Upper lobe of left lung (tissue), 6 donors: ENCODE results near the gene COL9A2. TPM values are rescaled to one million over a fixed set of nuclear protein-coding genes. Genes with fewer than 3 reads are reported as not detected.

Experiments
- ATAC-seq, 2 donors: fragments of 200-7000 bp; cut with Tn5 transposase; one replicate each; pipeline ENCODE4 v1.9.1; 2022; ENCODE audit warnings: mild to moderate bottlenecking in 2 of 2, moderate library complexity in 2 of 2; ENCODE audit not compliant: low FRiP score in 2 of 2
- DNase-seq, 2 donors: peaks; one replicate each; pipeline ENCODE4 v3.0.0-alpha.2; 2019 to 2020
- H3K27ac ChIP-seq, 4 donors: fragments of 200-600 bp; sonication (generic); one replicate each; pipeline ENCODE4 v1.5.1; 2016 to 2019
- H3K27me3 ChIP-seq, 4 donors: fragments of 200-600 bp; sonication (generic); one replicate each; pipeline ENCODE4 v1.5.1; 2017 to 2019
- H3K36me3 ChIP-seq, 4 donors: fragments of 200-600 bp; sonication (generic); one replicate each; pipeline ENCODE4 v1.5.1; 2016 to 2019
- H3K4me1 ChIP-seq, 4 donors: fragments of 200-600 bp; sonication (generic); one replicate each; pipeline ENCODE4 v1.5.1; 2018 to 2019
- H3K4me3 ChIP-seq, 4 donors: fragments of 200-600 bp; sonication (generic); one replicate each; pipeline ENCODE4 v1.5.1; 2017 to 2019; ENCODE audit warnings: mild to moderate bottlenecking in 2 of 4, moderate library complexity in 1 of 4
- H3K9me3 ChIP-seq, 4 donors: fragments of 200-600 bp; sonication (generic); one replicate each; pipeline ENCODE4 v1.5.1; 2018 to 2019
- EP300 ChIP-seq, 4 donors: sonication (generic); formaldehyde crosslinking; IDR thresholded peaks; one replicate each; pipeline ENCODE4 v1.5.1; 2017; ENCODE audit warnings: antibody characterized with exemption in 4 of 4, control low read depth in 2 of 4
- POLR2A ChIP-seq, 4 donors: fragments of 450-650 bp; IDR thresholded peaks; one replicate each; pipeline ENCODE4 v1.5.1; 2016 to 2017; ENCODE audit warnings: antibody characterized with exemption in 4 of 4, mild to moderate bottlenecking in 2 of 4
- POLR2AphosphoS5 ChIP-seq, 2 donors: sonication (generic); formaldehyde crosslinking; IDR thresholded peaks; one replicate each; pipeline ENCODE4 v1.5.1; 2017; ENCODE audit warnings: antibody characterized with exemption in 2 of 2
- WGBS, 2 donors: methylation state at CpG; one replicate each; pipeline ENCODE4 v1.1.5; 2017 to 2018; 5-methylcytosine and 5-hydroxymethylcytosine counted together
- total RNA-seq, 6 donors: library from RNA; depleted of rRNA in 4 of 6; stranded (reverse); fragments of >200 nt in 4 of 6; gene quantifications; one replicate each; pipeline versions ENCODE4 v1.1.0 to v1.2.1, GENCODE V29; 2016 to 2021
- TF ChIP-seq, protein P1 (sequence below), 6 experiments: fragments of 450-650 bp in 4 of 6; fragments of 200-600 bp in 2 of 6; sonication (generic) in 2 of 6; IDR thresholded peaks; one replicate each; pipeline ENCODE4 v1.5.1; 2016 to 2019; ENCODE audit warnings: antibody characterized with exemption in 6 of 6
- donor health status: DM: no; HTN: no; CAD: no; lungs with moderate emphysema.
- donor health status: DM: no; HTN: yes; CAD: no; lungs with severe emphysema.

Gene COL9A2
- total RNA-seq, result 10 to 100 TPM in 1 of 6 donors, 1 to 10 TPM in 5; 4.2 to 30.4 (median 5.2) TPM

DNA sequence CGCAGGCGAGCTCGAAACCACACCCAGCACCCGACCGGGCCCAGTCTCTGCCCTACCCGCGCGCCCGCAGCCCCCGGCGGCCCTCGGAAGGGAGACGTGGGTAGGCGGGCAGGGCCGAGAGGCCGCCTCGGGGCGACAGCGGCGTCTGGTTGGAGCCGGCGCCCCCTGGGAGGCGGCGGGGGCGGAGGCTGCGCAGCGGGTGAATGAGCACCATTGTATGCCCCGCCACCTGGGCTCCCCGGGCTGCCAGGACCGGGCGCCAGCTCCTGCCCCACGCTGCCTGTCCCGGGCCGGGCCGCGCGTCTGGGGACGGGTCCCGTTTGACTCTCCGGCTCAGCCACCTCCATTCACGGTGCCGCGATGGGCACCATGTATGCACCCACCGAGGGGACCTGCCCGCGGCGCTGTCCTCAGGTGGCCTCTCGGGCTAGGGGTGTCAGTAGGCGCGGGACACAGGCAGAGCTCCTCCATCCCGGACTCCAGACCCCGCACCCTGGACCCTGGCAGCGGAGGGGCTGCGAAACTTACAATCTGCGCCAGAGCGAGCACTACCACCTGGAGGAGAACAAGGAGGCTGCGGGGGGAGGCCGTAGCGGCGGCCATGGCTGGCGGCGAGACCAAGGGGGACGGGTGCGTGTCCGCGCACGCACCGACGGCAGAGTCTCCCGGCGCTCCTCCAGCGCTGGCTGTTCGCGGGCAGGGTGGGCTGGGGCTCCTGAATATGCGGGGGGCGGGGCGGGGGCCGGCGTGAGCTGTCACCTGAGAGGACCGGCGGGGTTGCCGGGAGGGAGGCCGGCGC is at the start of gene COL9A2:
TSS of gene COL9A2 (minus strand) at position 692 of the 799 bp plus-strand sequence. CDS start at position 603, 89 bp downstream.
- H3K4me3 ChIP-seq, result peak within 1 kb of the TSS in 3 of 4 donors; percentile 42 to 54 (median 46)
- no peaks in the 10 kb centered on the region for H3K9me3 ChIP-seq
- TF ChIP-seq POLR2A (IDR thresholded peaks at IDR 0.05), result no peak
- TF ChIP-seq, protein P1, sequence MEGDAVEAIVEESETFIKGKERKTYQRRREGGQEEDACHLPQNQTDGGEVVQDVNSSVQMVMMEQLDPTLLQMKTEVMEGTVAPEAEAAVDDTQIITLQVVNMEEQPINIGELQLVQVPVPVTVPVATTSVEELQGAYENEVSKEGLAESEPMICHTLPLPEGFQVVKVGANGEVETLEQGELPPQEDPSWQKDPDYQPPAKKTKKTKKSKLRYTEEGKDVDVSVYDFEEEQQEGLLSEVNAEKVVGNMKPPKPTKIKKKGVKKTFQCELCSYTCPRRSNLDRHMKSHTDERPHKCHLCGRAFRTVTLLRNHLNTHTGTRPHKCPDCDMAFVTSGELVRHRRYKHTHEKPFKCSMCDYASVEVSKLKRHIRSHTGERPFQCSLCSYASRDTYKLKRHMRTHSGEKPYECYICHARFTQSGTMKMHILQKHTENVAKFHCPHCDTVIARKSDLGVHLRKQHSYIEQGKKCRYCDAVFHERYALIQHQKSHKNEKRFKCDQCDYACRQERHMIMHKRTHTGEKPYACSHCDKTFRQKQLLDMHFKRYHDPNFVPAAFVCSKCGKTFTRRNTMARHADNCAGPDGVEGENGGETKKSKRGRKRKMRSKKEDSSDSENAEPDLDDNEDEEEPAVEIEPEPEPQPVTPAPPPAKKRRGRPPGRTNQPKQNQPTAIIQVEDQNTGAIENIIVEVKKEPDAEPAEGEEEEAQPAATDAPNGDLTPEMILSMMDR (IDR thresholded peaks at IDR 0.05), result no peak
- TF ChIP-seq EP300 (IDR thresholded peaks at IDR 0.05), result no peak
- TF ChIP-seq POLR2AphosphoS5 (IDR thresholded peaks at IDR 0.05), result no peak
- no peaks in the 10 kb centered on the region for H3K36me3 ChIP-seq
- peak in 1 of 2 donors; percentile 90 for DNase-seq
- ATAC-seq, result peak; percentile 19 to 55
- WGBS, 2 donors, result 0 to 2% methylated on average over 5 to 7 of the region's 84 CpGs
- no peak within 1 kb of the TSS for H3K27ac ChIP-seq
- H3K27me3 ChIP-seq, result peaks cover 2 to 22% (median 15%) of the 10 kb centered on the region in 4 donors
- peaks cover 18 to 35% (median 28%) of the 10 kb centered on the region in 4 donors for H3K4me1 ChIP-seq

DNA sequence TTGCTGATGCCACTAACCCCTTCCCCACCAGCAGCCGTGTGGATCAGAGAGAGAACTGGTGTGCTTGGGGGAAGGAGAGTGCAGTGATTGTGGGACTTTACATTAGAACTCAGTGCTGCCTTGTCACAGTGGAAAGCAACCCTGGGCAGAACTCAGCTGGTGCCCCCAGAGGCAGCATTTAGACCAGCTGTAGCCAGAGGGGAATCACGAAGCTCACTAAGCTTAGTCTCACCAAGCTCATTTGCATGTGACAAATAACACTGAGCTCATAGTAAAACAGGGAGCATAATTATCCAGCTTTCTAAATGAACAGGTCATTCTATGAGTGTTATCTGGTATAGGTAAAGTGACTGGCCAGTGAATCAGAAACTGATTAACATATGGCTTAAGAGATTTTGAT is 46.6 kb upstream of the COL9A2 start:
- H3K4me1 ChIP-seq, result no peaks in the 10 kb centered on the region
- TF ChIP-seq POLR2A (IDR thresholded peaks at IDR 0.05), result no peak
- H3K9me3 ChIP-seq, result peaks cover 0 to 4% (median 4%) of the 10 kb centered on the region in 4 donors

DNA sequence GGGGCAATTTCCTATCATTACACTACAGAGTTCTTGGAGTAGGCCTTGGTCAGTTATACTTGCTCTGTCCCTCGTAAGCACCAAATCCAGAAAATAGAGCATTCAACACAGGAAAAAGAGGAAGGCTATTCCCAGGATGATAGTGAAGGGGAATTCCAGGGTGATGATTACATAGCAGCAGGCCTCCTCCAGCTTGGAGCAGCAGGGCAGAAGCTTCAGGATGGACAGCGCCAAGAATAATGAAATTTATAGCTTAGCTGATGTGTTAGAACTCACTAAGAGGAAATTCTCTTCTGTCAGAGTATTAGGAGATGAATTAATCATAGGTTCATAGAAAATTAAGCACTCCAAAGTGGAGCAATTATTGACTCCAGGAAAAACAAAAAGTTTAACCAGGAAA is 45.6 kb upstream of the COL9A2 start:
- H3K36me3 ChIP-seq, result no peaks in the 10 kb centered on the region
- DNase-seq, result no peak
- H3K4me3 ChIP-seq, result no peak overlapping the region
- H3K27ac ChIP-seq, result no peak overlapping the region
- H3K27me3 ChIP-seq, result no peaks in the 10 kb centered on the region
- peaks cover 0 to 5% (median 4%) of the 10 kb centered on the region in 4 donors for H3K9me3 ChIP-seq
- no peaks in the 10 kb centered on the region for H3K4me1 ChIP-seq
- 63 to 69% methylated on average over 2 of the region's 2 CpGs for WGBS, 2 donors
- ATAC-seq, result no peak
- TF ChIP-seq, protein P1 (IDR thresholded peaks at IDR 0.05), result no peak
- TF ChIP-seq POLR2A (IDR thresholded peaks at IDR 0.05) (no peak), EP300 (IDR thresholded peaks at IDR 0.05) (no peak), POLR2AphosphoS5 (IDR thresholded peaks at IDR 0.05) (no peak)

More for the DNA sequence above, 46.6 kb upstream of the COL9A2 start:
- H3K36me3 ChIP-seq, result no peaks in the 10 kb centered on the region
- ATAC-seq (no peak), DNase-seq (no peak)
- H3K27me3 ChIP-seq, result no peaks in the 10 kb centered on the region
- 53 to 61% methylated on average over 2 of the region's 2 CpGs for WGBS, 2 donors
- H3K27ac ChIP-seq, result no peak overlapping the region
- no peak overlapping the region for H3K4me3 ChIP-seq

DNA sequence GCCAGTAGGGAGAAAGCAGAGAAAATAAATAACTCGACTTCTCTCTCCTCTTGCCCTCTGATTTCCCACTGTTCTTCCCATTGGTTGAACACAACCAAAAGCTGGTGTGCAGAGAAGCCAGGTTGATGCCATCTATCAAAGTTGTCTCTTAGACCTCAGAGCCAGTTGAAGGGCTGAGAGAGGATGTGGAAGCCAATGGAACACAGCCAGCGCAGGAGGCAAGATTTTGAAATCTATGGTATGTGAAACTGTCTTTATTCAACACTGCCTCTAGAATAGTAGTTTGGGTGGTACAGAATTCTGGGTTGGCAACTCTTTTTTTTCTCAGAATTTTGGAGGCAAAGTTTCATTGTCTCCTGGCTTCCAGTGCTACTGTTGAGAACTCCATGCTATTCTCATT is 45.1 kb upstream of the COL9A2 start:
- ATAC-seq (no peak), DNase-seq (no peak)
- no peaks in the 10 kb centered on the region for H3K4me1 ChIP-seq
- H3K27ac ChIP-seq, result no peak overlapping the region
- H3K27me3 ChIP-seq, result no peaks in the 10 kb centered on the region
- TF ChIP-seq POLR2A (IDR thresholded peaks at IDR 0.05) (no peak), POLR2AphosphoS5 (IDR thresholded peaks at IDR 0.05) (no peak), EP300 (IDR thresholded peaks at IDR 0.05) (no peak)
- TF ChIP-seq, protein P1 (IDR thresholded peaks at IDR 0.05), result no peak
- H3K36me3 ChIP-seq, result no peaks in the 10 kb centered on the region
- no peak overlapping the region for H3K4me3 ChIP-seq
- peaks cover 0 to 9% (median 7%) of the 10 kb centered on the region in 4 donors for H3K9me3 ChIP-seq
- 80 to 84% methylated on average over 2 of the region's 2 CpGs for WGBS, 2 donors

DNA sequence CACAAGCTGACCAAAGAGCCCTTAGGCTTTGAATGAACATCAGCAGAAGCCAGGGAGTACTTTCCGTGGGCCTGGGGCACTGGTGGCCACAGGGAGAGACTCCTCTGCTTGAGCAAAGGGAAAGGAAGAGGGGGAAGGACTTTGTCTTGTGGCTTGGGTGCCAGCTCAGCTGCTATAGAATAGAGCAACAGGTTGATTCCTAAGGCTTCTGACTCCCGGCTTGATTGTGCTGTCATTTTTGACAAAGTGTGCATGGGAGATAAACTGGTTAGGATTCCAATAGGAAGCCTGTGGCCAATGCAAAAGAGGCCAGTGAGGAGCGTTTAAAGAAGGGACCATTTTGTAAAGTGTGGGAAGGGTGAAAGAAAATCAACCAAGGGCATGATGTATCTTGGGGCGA is 44.6 kb upstream of the COL9A2 start:
- Histone ChIP-seq H3K27me3 (no peaks in the 10 kb centered on the region), H3K4me3 (no peak overlapping the region), H3K36me3 (no peaks in the 10 kb centered on the region), H3K27ac (no peak overlapping the region), H3K4me1 (no peaks in the 10 kb centered on the region), H3K9me3 (peaks cover 0 to 9% (median 7%) of the 10 kb centered on the region in 4 donors)
- no peak for DNase-seq
- WGBS, 2 donors, result 88 to 93% methylated on average over 3 to 4 of the region's 4 CpGs
- no peak for TF ChIP-seq POLR2A (IDR thresholded peaks at IDR 0.05)
- no peak for ATAC-seq
